Measurements from ENCODE around the gene RNF152.

The RNF152 gene

GRCh38 chr18:61852496-61852895 is 40.3 kb downstream of the RNF152 start:
- DNase-seq, result no peak

GRCh38 chr18:61851940-61852451 is 40.8 kb downstream of the RNF152 start:
- no peak for DNase-seq

GRCh38 chr18:61851279-61851678 is 41.5 kb downstream of the RNF152 start:
- no peak for DNase-seq

- DNase-seq, result no peak
Measured at GRCh38 chr18:61850756-61851155, 42.1 kb downstream of the RNF152 start.

- DNase-seq, result no peak
Measured at GRCh38 chr18:61847164-61847791, 45.5 kb downstream of the RNF152 start.

- no peak for DNase-seq
Measured at GRCh38 chr18:61845197-61845596, 47.6 kb downstream of the RNF152 start.

- no peak for DNase-seq
Measured at GRCh38 chr18:61844726-61845125, 48.1 kb downstream of the RNF152 start.

- DNase-seq, result no peak
Measured at GRCh38 chr18:61842146-61842545, 50.7 kb downstream of the RNF152 start.

- DNase-seq, result no peak
Measured at GRCh38 chr18:61841706-61842105, 51.1 kb downstream of the RNF152 start.

- DNase-seq, result no peak
Measured at GRCh38 chr18:61840324-61840723, 52.5 kb downstream of the RNF152 start.

GRCh38 chr18:61838521-61838920 is 54.3 kb downstream of the RNF152 start:
- no peak for DNase-seq

- DNase-seq, result no peak
Measured at GRCh38 chr18:61833978-61834377, 58.8 kb downstream of the RNF152 start.

GRCh38 chr18:61833387-61833786 is 59.4 kb downstream of the RNF152 start:
- no peak for DNase-seq

GRCh38 chr18:61832858-61833257 is 59.9 kb downstream of the RNF152 start:
- DNase-seq, result no peak

- DNase-seq, result no peak
Measured at GRCh38 chr18:61831071-61831470, 61.7 kb downstream of the RNF152 start.

GRCh38 chr18:61829108-61829507 is 63.7 kb downstream of the RNF152 start:
- DNase-seq, result no peak

- DNase-seq, result no peak
Measured at GRCh38 chr18:61827591-61827990, 65.2 kb downstream of the RNF152 start.

GRCh38 chr18:61825386-61825785 is 67.4 kb downstream of the RNF152 start:
- DNase-seq, result no peak

GRCh38 chr18:61824733-61825363 is 68.0 kb downstream of the RNF152 start:
- no peak for DNase-seq

GRCh38 chr18:61823595-61823994 is 69.2 kb downstream of the RNF152 start:
- DNase-seq, result no peak

GRCh38 chr18:61822879-61823278 is 69.9 kb downstream of the RNF152 start:
- no peak for DNase-seq

GRCh38 chr18:61821748-61822147 is 71.1 kb downstream of the RNF152 start:
- DNase-seq, result no peak

GRCh38 chr18:61820882-61821281 is 71.9 kb downstream of the RNF152 start:
- no peak for DNase-seq

GRCh38 chr18:61817086-61817485 is 75.7 kb downstream of the RNF152 start:
- DNase-seq, result no peak

All from NCI-H526 treated with DMSO at 0.1 percent for 48 hours (cell line).